ENCODE results near the gene DCAF11.
A peak's percentile ranks its signal among the peaks of the same experiment; 100 is the strongest.

DCAF11 gene

GRCh38 chr14:24114532-24115421, at the start of gene DCAF11, which contains the start of gene NRL (continued):
- TF ChIP-seq ZNF626 (tag by site-specific recombination; IDR thresholded peaks at IDR 0.05) (no peak), ZNF707 (tag by site-specific recombination; IDR thresholded peaks at IDR 0.05) (no peak), SCRT1 (tag by site-specific recombination; IDR thresholded peaks at IDR 0.05; ENCODE audit: borderline replicate concordance) (no peak), ZBTB20 (tag by site-specific recombination; IDR thresholded peaks at IDR 0.05) (no peak), HOXD13 (CRISPR knock-in tag; IDR thresholded peaks at IDR 0.05; ENCODE audit: borderline replicate concordance) (no peak), ZNF324 (tag by site-specific recombination; IDR thresholded peaks at IDR 0.05) (peak; percentile 23; the same call in 1 of the 2 replicates), ZNF48 (tag by site-specific recombination; IDR thresholded peaks at IDR 0.05) (no peak), ZBTB1 (tag by site-specific recombination; IDR thresholded peaks at IDR 0.05) (peak; percentile 99), ZNF837 (tag by site-specific recombination; IDR thresholded peaks at IDR 0.05) (no peak), ZNF513 (tag by site-specific recombination; IDR thresholded peaks at IDR 0.05) (no peak), ZNF555 (tag by site-specific recombination; conservative IDR thresholded peaks at IDR 0.05) (no peak), ZNF221 (tag by site-specific recombination; IDR thresholded peaks at IDR 0.05; ENCODE audit: borderline replicate concordance) (no peak), ZNF140 (tag by site-specific recombination; IDR thresholded peaks at IDR 0.05) (no peak), ZNF621 (tag by site-specific recombination; IDR thresholded peaks at IDR 0.05) (no peak), GLI4 (tag by site-specific recombination; IDR thresholded peaks at IDR 0.05) (no peak), MZF1 (tag by site-specific recombination; IDR thresholded peaks at IDR 0.05; ENCODE audit: borderline replicate concordance) (no peak), ZNF155 (tag by site-specific recombination; IDR thresholded peaks at IDR 0.05) (no peak), ZNF449 (tag by site-specific recombination; IDR thresholded peaks at IDR 0.05) (no peak; the same call in 1 of the 2 replicates), ZNF571 (tag by site-specific recombination; IDR thresholded peaks at IDR 0.05) (no peak), ZNF776 (tag by site-specific recombination; IDR thresholded peaks at IDR 0.05; ENCODE audit: borderline replicate concordance) (no peak), ZBTB49 (tag by site-specific recombination; IDR thresholded peaks at IDR 0.05; ENCODE audit: low read depth) (no peak), ZIC2 (tag by site-specific recombination; IDR thresholded peaks at IDR 0.05) (peak; percentile 47), ZNF223 (tag by site-specific recombination; IDR thresholded peaks at IDR 0.05) (no peak), ZNF549 (tag by site-specific recombination; IDR thresholded peaks at IDR 0.05) (no peak), ZNF10 (tag by site-specific recombination; IDR thresholded peaks at IDR 0.05) (no peak), ZNF138 (tag by site-specific recombination; IDR thresholded peaks at IDR 0.05; ENCODE audit: borderline replicate concordance) (no peak), ZBTB17 (tag by site-specific recombination; IDR thresholded peaks at IDR 0.05) (peak; percentile 94), ZNF843 (tag by site-specific recombination; IDR thresholded peaks at IDR 0.05) (no peak), ZSCAN30 (tag by site-specific recombination; IDR thresholded peaks at IDR 0.05) (no peak), ZNF518A (tag by site-specific recombination; conservative IDR thresholded peaks at IDR 0.05; ENCODE audit: low read depth) (no peak), ZNF654 (tag by site-specific recombination; IDR thresholded peaks at IDR 0.05; ENCODE audit: low read depth) (no peak)
